GM04504 (cell line): ENCODE results near the gene MAP2K7.

Source experiments
- DNase-seq: peaks from one replicate; pipeline ENCODE4 v3.0.0-alpha.2; 2012; ENCODE audit warnings: low read depth

MAP2K7 gene

GRCh38 chr19:7867092-7867844, 36.4 kb upstream of the MAP2K7 start:
- no peak for DNase-seq

- DNase-seq = no peak
These were observed 35.4 kb upstream of the MAP2K7 start for GRCh38 chr19:7868326-7868670.

- peak; percentile 22 for DNase-seq
These were observed 34.8 kb upstream of the MAP2K7 start for GRCh38 chr19:7868671-7869452.

GRCh38 chr19:7869453-7869909, 34.2 kb upstream of the MAP2K7 start:
- no peak for DNase-seq

GRCh38 chr19:7869910-7870511, 33.7 kb upstream of the MAP2K7 start:
- DNase-seq = no peak

GRCh38 chr19:7870571-7871436, 32.9 kb upstream of the MAP2K7 start:
- DNase-seq = no peak

- DNase-seq = peak; percentile 75
These were observed 32.0 kb upstream of the MAP2K7 start for GRCh38 chr19:7871437-7872305.

GRCh38 chr19:7872306-7873204, 31.1 kb upstream of the MAP2K7 start:
- no peak for DNase-seq

- DNase-seq = no peak
These were observed 30.2 kb upstream of the MAP2K7 start for GRCh38 chr19:7873304-7874075.

- DNase-seq = no peak
These were observed 29.4 kb upstream of the MAP2K7 start, which contains the start of gene PRR36 for GRCh38 chr19:7874076-7874896. Gene PRR36 (minus strand): TSS chr19:7874390. CDS start chr19:7873689, 701 bp downstream.

GRCh38 chr19:7874897-7875273, 28.8 kb upstream of the MAP2K7 start:
- no peak for DNase-seq

GRCh38 chr19:7877249-7877836, 26.3 kb upstream of the MAP2K7 start:
- no peak for DNase-seq

GRCh38 chr19:7879111-7879807, 24.4 kb upstream of the MAP2K7 start:
- no peak for DNase-seq

GRCh38 chr19:7879836-7880235, 23.8 kb upstream of the MAP2K7 start:
- DNase-seq = no peak

GRCh38 chr19:7881910-7882309, 21.8 kb upstream of the MAP2K7 start:
- DNase-seq = no peak

- no peak for DNase-seq
These were observed 20.6 kb upstream of the MAP2K7 start for GRCh38 chr19:7883105-7883504.
